Measurements from ENCODE around the gene SOS2.

GRCh38 chr14:50088117-50088515 lies 143.3 kb downstream of the SOS2 start:
- TF ChIP-seq CTCF (IDR thresholded peaks at IDR 0.05) (no peak), ZFX (IDR thresholded peaks at IDR 0.05; ENCODE audit: borderline replicate concordance) (no peak)
